Embryonic facial prominence (tissue), 1 donor: Measurements from ENCODE around the gene MBD2.

Source experiments
- DNase-seq: peaks from one replicate; pipeline ENCODE4 v3.0.0-alpha.2; 2016; ENCODE audit errors: extremely low spot score

The MBD2 gene

DNA sequence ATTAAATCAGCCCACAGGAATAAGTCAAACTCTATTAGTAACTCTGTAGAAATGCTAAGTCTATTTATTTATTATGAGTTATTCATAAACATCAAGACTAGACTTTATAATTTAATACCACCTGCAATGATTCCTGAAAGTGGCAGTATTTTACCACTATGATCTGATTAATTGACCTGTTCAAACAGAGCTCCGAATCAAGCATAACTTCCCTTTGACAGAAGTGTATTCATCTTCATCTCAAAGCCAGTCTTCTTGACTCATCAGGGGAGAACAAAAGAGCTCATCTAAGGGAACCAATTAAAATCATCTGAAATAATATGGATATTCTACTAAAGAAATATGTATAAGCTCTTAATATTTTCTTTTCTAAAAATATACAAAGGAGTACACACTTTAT lies 122.3 kb downstream of the MBD2 start:
- DNase-seq: no peak
